Stimulated activated CD4-positive, alpha-beta T cell treated with anti-CD3 and anti-CD28 coated beads, TNF-alpha, amount 100 ng/mL, for 48 hours (primary cell): ENCODE results near the gene CERS5.

Experiments used
- DNase-seq, 3 donors: peaks; one replicate each; pipeline ENCODE4 v3.0.0-alpha.2; 2020; ENCODE audit warnings: low read depth in 3 of 3

The CERS5 gene, protein sequence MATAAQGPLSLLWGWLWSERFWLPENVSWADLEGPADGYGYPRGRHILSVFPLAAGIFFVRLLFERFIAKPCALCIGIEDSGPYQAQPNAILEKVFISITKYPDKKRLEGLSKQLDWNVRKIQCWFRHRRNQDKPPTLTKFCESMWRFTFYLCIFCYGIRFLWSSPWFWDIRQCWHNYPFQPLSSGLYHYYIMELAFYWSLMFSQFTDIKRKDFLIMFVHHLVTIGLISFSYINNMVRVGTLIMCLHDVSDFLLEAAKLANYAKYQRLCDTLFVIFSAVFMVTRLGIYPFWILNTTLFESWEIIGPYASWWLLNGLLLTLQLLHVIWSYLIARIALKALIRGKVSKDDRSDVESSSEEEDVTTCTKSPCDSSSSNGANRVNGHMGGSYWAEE

DNA sequence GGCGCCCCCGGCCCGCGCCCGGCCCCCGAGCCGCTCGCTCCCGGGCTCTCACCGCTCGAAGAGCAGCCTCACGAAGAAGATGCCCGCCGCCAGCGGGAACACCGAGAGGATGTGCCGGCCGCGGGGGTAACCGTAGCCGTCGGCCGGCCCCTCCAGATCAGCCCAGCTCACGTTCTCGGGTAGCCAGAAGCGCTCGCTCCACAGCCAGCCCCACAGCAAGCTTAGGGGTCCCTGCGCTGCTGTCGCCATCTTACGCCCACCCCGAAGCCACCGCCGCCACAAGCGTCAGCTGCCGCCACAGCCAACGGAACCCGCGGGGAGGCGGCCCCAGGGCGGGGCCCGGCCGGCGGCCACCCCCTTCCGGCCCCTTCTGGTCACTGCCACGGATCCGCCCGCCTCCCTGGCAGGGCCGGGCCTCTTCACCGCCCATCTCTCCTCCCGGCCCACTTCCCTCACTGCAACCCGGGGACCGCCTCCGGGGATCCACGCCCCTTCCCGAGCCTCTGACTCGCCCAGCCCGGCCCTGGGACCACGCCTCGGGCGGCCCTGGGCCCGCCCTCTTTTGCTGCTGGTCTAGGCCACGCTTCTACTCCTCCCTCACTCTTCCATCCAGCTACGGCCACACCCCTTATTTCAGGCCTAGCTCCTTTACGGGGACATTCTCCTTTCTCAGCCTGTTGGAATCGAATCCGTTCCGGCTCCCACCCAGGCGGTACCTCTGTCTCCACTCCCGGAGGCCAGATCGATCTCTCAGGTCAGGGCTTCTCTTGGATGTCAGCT lies at the start of gene CERS5:
TSS of gene CERS5 (minus strand) at position 321 of the 780 bp plus-strand sequence. CDS start at position 249, 72 bp downstream.
- DNase-seq, result peak; percentile 92 to 98 (median 97)

- DNase-seq, result no peak
These were observed 47.9 kb upstream of the CERS5 start for GRCh38 chr12:50215033-50215432.

DNA sequence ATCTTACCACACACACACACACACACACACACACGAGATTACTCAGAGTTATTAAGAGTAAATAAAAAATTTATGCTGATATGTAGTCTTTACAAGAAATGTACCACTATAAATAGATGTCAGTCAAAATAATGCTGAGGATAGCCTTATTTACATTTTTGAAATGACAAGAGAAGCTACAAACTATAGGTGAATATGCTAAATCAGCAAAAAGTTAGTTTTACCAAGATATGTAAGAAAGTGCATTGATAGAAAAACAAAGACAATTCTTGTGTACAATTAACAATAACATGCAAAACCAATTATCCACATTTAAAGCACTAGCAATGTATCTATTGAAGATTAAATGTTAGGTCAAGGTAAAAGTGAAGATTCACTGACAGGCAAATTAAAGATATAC lies 46.8 kb upstream of the CERS5 start:
- no peak for DNase-seq

DNA sequence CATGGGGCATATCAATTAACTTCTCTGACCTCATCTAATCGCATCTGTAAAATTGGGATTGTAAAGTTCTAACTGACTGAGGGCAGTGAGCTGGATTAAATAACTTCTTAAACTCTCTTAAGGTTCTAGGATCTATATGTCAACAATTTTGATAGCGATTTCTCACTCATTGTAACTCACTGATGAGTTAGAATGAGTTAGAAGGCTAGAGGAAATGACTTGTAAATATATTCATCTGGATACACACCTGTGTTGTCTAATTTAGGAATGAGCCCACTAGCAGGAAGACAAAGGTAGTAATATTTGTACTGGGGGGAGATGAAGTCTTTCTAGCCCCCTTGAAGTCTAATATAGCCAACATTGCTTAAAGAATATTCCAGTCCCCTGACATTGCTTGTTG lies 46.3 kb upstream of the CERS5 start:
- DNase-seq, result no peak

- DNase-seq, result no peak
These were observed 44.9 kb upstream of the CERS5 start for GRCh38 chr12:50212071-50212467.

DNA sequence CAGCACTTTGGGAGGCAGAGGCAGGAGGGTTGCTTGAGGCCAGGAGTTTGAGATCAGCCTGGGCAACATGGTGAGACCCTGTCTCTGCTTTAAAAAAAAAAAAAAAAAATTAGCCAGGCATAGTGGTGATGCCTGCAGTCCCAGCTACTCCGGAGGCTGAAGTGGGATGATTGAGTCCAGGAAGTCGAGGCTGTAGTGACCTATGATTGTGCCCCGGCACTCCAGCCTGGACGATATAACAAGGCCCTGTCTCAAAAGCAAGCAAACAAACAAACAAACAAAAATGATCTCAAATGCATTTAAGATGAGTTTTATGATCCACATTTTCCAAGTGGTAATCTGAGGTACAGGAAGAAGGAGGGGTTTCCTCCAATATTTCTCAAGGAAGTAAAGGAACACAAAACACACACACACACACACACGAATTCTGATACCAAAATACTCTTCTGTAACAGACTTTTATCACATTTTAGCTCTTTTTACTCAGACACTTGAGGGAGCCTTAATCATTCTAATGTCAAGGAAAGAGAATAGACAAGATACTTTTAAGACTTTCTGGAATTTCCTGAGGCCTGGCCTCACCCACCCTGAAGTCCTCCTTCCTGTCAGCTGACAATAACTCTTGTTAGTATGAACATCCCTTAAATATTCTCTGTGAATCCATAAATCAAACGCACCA lies 44.4 kb upstream of the CERS5 start:
- DNase-seq, result no peak

DNA sequence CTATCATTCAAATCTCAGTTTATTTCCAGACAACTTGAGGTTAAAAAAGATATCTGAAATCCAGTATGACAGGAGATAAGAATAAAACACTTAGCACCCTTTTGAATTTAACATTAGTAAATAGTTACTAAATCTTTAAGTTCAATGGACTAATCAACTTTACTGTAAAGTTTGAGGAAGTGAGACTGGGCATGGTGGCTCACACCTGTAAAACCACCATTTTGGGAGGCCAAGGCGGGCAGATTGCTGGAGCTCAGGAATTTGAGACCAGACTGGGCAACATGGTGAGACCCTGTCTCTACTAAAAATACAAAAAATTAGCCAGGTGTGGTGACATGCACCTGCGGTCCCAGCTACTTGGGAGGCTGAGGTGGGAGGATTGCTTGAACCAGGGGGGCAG lies 40.3 kb upstream of the CERS5 start:
- DNase-seq, result no peak

DNA sequence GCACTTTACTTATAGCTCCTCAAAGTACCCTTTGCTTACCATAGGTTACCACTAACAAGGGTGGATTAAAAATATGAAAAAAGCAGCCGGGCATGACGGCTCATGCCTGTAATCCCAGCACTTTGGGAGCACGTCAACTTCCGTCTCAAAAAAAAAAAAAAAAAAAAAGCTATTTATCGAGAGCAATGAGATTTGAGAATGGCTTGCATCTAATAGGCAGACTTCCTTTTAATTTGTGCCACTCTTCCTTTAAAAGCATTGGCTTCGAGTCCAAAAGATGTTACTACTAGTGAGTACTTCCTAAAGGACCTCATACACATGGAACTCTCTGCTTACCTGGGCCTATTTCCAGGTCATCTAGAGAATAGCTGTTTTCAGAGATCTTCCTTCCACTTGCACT lies 38.5 kb upstream of the CERS5 start:
- no peak for DNase-seq

DNA sequence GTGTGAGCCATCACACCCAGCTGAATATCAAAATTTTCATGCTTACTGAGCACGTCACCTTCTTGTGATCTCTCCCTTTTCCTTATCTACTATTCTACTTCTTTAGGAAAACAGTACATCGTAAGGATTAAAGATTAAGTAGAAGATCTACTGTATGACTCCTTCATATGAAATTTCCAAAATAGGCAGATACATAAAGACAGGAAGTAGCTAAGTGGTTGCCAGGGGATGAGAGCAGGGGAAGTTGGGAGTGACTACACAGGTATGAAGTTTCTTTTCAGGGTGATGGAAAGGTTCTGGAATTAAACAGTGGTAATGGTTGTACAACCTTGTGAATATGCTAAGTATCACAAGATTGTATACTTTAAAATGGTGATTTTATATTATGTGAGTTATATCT lies 36.5 kb upstream of the CERS5 start:
- no peak for DNase-seq

DNA sequence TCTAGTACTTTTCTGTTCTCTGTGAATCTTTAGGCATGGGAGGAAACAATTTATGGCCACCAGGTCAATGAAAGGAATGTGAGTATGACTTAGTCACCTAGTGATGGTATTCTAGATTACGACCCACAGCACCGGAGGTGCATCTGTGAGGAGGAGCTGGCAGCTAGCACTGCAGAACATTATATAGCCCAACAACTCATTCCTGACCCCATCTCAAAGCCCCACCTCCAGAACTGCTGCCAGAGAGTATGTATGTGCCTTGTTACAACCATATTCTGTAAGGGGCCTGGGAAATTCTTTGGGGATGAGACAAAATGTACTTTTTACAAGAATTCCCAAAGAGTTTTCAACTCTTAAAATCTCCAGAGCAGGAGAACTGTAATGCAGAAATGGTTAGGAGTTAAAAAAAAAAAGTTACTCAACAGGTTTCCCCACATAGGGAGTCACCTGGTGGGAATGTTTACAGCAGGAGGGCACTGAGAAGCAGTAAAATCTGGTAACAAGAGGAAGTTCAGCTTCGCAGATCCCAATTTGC lies 34.9 kb upstream of the CERS5 start:
- DNase-seq, result no peak

DNA sequence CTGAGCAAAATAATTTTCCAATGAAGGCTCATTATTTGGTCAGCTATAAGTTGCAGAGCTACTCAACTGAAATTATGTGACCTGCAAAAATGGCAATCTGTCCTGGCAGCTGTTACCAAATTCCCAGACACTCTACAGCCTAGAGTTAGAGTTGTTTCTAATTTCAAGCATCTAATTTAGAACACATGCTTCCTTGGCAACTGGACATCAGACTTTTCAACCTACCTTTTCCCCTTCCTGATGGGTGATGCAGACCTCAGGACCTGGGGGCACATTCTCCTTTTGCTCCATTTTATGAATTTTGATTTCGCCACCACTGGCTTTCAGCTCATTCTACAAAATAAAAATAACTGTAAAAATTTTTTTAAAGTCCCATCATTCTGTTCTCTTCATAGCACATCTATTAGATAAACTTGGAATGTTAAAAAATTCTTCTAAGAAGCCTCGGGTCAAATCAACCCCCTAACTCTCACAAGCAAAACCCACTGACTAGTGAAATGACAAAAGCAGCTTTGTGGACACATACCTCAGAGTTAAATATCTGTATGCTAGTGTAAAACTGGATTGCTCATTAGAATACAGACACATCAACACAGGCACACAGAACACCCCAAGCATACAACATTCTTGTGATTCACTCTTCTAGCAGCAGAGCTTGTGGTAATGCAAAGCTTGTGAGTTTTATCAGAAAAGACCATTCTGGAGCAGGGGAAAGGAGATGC lies 33.5 kb upstream of the CERS5 start:
- DNase-seq, result no peak

DNA sequence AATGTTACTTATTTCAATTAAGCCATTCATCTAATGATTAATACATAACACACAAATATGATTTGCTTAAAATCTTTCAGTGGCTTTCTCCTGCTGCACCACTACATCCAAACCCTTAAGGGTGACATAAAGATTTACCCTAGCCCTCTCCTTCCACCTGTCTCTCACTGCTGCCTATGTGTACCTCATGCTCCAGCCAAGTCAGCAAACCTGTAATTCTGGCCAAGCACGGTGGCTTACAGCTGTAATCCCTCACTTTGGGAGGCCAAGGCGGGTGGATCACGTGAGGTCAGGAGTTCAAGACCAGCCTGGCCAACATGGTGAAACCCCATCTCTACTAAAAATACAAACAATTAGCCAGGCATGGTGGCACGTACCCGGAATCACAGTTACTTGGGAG lies 31.7 kb upstream of the CERS5 start:
- DNase-seq, result no peak

DNA sequence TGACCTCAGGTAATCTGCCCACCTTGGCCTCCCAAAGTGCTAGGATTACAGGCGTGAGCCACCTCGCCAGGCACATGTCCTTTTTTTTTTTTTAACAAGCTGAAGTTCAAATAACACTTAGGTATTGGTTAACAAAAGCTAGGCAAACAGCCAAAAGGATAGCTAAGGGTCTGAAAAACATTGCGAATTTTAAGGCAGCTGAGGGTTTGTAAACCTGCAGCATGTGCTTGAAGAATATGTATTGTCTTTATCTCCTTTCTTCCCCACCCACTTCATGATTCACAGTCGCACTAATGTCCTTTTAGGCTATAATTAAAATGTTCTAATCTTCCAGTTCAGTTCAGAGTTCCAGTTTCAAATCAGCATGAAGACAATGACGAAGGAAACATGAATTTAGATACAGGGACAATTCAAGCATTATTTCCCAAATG lies 30.1 kb upstream of the CERS5 start:
- DNase-seq, result no peak

DNA sequence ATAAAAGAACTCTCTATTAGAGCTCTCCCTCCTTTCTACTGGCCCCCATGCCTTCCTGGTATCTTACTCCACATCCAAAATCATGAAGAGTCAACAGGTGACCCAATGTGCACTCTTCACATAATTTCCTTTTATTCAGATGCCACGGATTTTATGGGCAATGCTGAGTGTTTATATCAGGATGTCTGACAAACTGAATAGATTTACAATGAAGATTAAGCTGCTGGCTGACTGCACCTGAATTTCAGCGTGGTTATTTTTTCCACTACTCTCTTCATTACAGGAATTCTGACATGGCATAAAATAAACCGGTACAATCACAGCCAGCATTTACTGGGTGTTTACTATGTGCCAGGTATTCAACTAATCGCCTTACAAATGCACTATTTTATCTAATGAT lies 29.4 kb upstream of the CERS5 start:
- DNase-seq, result no peak

DNA sequence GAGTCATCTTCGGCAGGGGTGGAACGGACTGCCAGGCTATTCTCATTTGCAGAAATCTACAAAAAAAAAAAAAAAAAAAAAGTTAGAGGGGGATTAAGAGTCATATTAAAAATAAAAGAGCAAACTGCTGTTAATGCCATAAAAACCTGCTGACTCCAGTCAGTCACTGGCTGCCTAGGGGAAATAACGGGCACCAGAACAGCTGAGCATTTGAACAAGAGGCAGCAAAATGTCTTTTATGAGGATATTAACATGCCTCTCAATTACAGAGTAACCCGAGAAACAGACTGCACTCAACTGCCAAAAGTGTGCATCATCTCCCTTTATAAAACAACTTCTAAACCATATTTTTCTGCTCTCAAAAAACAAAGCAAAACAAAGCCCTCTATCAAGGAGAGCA lies 28.7 kb upstream of the CERS5 start:
- no peak for DNase-seq

DNA sequence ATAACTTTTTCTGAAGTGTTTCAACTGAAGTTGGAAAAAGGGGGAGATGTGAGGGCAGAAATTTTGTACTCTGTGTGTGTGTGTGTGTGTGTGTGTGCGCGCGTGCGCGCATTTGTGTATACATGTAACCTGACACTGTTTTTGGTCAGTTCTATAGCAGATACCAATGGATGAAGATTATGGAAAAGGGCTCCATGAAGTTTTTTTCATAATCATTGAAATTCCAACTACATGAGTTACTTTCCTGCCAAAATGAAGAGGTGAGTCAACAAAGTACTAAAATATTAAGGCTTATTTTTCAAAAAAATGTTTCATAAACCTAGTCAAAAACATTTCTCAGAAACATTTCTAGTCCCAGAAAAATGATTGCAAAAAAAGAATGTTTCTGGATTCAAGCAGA lies 25.7 kb upstream of the CERS5 start:
- DNase-seq, result no peak

- no peak for DNase-seq
These were observed 25.1 kb upstream of the CERS5 start for GRCh38 chr12:50192236-50192635.

DNA sequence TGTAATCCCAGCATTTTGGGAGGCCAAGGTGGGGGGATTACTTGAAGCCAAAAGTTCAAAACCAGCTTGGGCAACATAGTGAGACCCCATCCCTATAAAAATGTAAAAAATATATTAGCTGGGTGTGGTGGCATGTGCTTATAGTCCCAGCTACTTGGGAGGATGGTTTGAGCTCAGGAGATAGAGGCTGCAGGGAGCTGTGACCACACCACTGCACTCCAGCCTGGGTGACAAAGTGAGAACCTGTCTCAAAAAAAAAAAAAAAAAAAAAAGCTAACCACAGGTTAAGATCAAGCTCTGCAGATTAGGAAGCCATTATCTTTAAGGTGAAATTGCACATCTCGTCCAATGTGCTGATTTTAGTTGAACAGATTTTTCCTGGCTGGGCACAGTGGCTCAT lies 23.7 kb upstream of the CERS5 start:
- DNase-seq, result no peak

DNA sequence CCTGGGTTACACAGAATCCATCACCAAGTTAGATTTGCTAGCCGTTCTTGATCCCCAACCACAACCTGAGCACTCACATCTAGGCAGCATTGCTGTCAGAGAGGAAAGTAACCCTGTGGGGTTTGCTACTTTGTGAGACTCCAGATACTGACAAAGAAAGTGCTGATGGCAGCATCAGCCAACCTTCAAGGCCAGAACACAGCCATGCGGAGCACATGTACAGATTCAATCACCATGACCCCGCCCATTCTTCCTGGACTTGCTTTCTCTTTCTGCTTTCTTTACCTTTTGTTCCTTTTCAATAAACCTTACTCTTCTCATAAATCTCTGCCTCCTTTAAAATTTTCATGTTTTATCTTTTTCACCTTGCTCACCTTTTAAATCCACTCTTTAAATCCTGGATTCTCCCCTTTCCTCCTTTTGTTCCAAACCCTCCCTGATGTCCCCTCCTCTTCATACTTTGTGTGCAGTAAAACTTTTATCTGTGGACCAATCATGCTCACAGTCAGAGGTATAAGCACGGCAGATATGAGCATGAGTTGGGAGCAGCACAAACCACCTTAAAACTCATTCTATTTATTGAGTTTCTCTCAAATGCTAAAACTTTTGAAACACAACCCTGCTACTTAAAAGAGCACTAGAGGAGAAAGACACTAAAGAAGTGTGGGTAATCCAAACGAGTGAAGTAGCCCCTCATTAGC lies 21.9 kb upstream of the CERS5 start:
- peak in 2 of 3 donors; percentile 13 to 47 for DNase-seq

GRCh38 chr12:50188241-50188781 lies 21.1 kb upstream of the CERS5 start:
- no peak for DNase-seq
